GM19099 (cell line): ENCODE data around the gene SDK2.

Experiments
- POLR2A ChIP-seq: IDR thresholded peaks from 3 replicates; pipeline ENCODE4 v1.6.1; 2011; ENCODE audit warnings: low read depth; ENCODE audit not compliant: insufficient read length; ENCODE audit errors: extremely low read depth

Gene SDK2

GRCh38 chr17:73340093-73340596 is 304.1 kb downstream of the SDK2 start:
- no peak for TF ChIP-seq POLR2A

GRCh38 chr17:73338566-73339197 is 305.6 kb downstream of the SDK2 start:
- TF ChIP-seq POLR2A = no peak

- no peak for TF ChIP-seq POLR2A
Measured at GRCh38 chr17:73338050-73338521, 306.2 kb downstream of the SDK2 start.

- TF ChIP-seq POLR2A = no peak
Measured at GRCh38 chr17:73337330-73337710, 306.9 kb downstream of the SDK2 start.

- no peak for TF ChIP-seq POLR2A
Measured at GRCh38 chr17:73336408-73337329, 307.6 kb downstream of the SDK2 start.

- TF ChIP-seq POLR2A = no peak
Measured at GRCh38 chr17:73335591-73336407, 308.4 kb downstream of the SDK2 start.

- TF ChIP-seq POLR2A = no peak
Measured at GRCh38 chr17:73334771-73335513, 309.3 kb downstream of the SDK2 start.

GRCh38 chr17:73331060-73331459 is 313.2 kb downstream of the SDK2 start:
- TF ChIP-seq POLR2A = no peak

- no peak for TF ChIP-seq POLR2A
Measured at GRCh38 chr17:73327676-73328075, 316.6 kb downstream of the SDK2 start.

- no peak for TF ChIP-seq POLR2A
Measured at GRCh38 chr17:73325527-73325842, 318.8 kb downstream of the SDK2 start.

GRCh38 chr17:73324711-73325526 is 319.3 kb downstream of the SDK2 start:
- TF ChIP-seq POLR2A = no peak

GRCh38 chr17:73324160-73324475 is 320.1 kb downstream of the SDK2 start:
- no peak for TF ChIP-seq POLR2A

- no peak for TF ChIP-seq POLR2A
Measured at GRCh38 chr17:73323409-73324159, 320.7 kb downstream of the SDK2 start.
